T-helper 1 cell treated with Interleukin-12 subunit alpha and Interleukin-12 subunit beta and Interleukin-4 antibody, amounts not matched to agents 30 ng/mL and 1 ng/mL, for 36 hours (primary cell): ENCODE measurements around the gene ELL2. TPM values are rescaled to one million over a fixed set of nuclear protein-coding genes. Genes with fewer than 3 reads are reported as not detected.

ENCODE experiments used
- intact Hi-C: fragments of 100-400 bp; cut with micrococcal nuclease; formaldehyde crosslinking; loops from one replicate; pipeline ENCODE4 v1.15.1; 2024
- total RNA-seq: library from RNA; stranded (reverse); gene quantifications from 2 replicates; pipeline ENCODE4 v1.2.3, GENCODE V29; 2022

Gene ELL2
- total RNA-seq, 1 donor from 2014 or later = 84.3 TPM

- intact Hi-C loops = no loop called here
Measured at GRCh38 chr5:95983509-95983908, 21.9 kb upstream of the ELL2 start.

- intact Hi-C loops = no loop called here
Measured at GRCh38 chr5:95983080-95983479, 21.4 kb upstream of the ELL2 start.

- intact Hi-C loops = no loop called here
Measured at GRCh38 chr5:95976606-95977005, 15.0 kb upstream of the ELL2 start.

GRCh38 chr5:95975703-95976102 lies 14.1 kb upstream of the ELL2 start:
- intact Hi-C loops = no loop called here

GRCh38 chr5:95973793-95974325 lies 12.2 kb upstream of the ELL2 start:
- intact Hi-C loops = no loop called here

- intact Hi-C loops = no loop called here
Measured at GRCh38 chr5:95972196-95972595, 10.5 kb upstream of the ELL2 start.

- intact Hi-C loops = no loop called here
Measured at GRCh38 chr5:95970359-95970704, 8.7 kb upstream of the ELL2 start.

- intact Hi-C loops = no loop called here
Measured at GRCh38 chr5:95969651-95970358, 8.2 kb upstream of the ELL2 start.

- intact Hi-C loops = no loop called here
Measured at GRCh38 chr5:95969055-95969454, 7.4 kb upstream of the ELL2 start.

- intact Hi-C loops = no loop called here
Measured at GRCh38 chr5:95967236-95967635, 5.6 kb upstream of the ELL2 start.

GRCh38 chr5:95966005-95966404 lies 4.4 kb upstream of the ELL2 start:
- intact Hi-C loops = no loop called here

GRCh38 chr5:95963650-95964410 lies 2.2 kb upstream of the ELL2 start:
- intact Hi-C loops = loop anchor here (2.0 to 5.0 kb wide), 7 partner anchors 103 to 1853 kb away; partner anchors contain the start of gene ERAP2

- intact Hi-C loops = loop anchor here (1.0 to 5.0 kb wide), 17 partner anchors 34 to 1852 kb away; partner anchors contain the start of genes ERAP2, GLRX, RFESD and RIOK2
Measured at GRCh38 chr5:95962785-95963184, 1.1 kb upstream of the ELL2 start.

GRCh38 chr5:95962475-95962773 lies 773 bp upstream of the ELL2 start:
- intact Hi-C loops = loop anchor here (1.0 to 5.0 kb wide), 17 partner anchors 34 to 1852 kb away; partner anchors contain the start of genes ERAP2, GLRX, RFESD and RIOK2

GRCh38 chr5:95960667-95961616 lies 709 bp downstream of the ELL2 start:
- intact Hi-C loops = loop anchor here (1.0 to 5.0 kb wide), 15 partner anchors 11 to 1169 kb away; partner anchors contain the start of genes ERAP2 and GPR150

- intact Hi-C loops = loop anchor here (1.0 to 5.0 kb wide), 9 partner anchors 13 to 1168 kb away; partner anchors contain the start of genes ERAP2 and GPR150
Measured at GRCh38 chr5:95959888-95960666, 1.6 kb downstream of the ELL2 start.

GRCh38 chr5:95959051-95959887 lies 2.4 kb downstream of the ELL2 start:
- intact Hi-C loops = no loop called here

- intact Hi-C loops = no loop called here
Measured at GRCh38 chr5:95958310-95959014, 3.2 kb downstream of the ELL2 start.
